HG02852 (cell line): ENCODE measurements around the gene MCRS1.

Experiments
- ATAC-seq: cut with Tn5 transposase; IDR thresholded peaks from one replicate; pipeline ENCODE4 v1.9.1; 2021; ENCODE audit warnings: mild to moderate bottlenecking, moderate library complexity; ENCODE audit not compliant: unreplicated experiment

MCRS1 gene

GRCh38 chr12:49557187-49557916 lies 10.6 kb downstream of the MCRS1 start:
- ATAC-seq = no peak

GRCh38 chr12:49556391-49557186 lies 11.4 kb downstream of the MCRS1 start:
- no peak for ATAC-seq

GRCh38 chr12:49555631-49556390 lies 12.1 kb downstream of the MCRS1 start:
- ATAC-seq = no peak

GRCh38 chr12:49554266-49554665 lies 13.7 kb downstream of the MCRS1 start:
- ATAC-seq = no peak

GRCh38 chr12:49553512-49554088 lies 14.3 kb downstream of the MCRS1 start:
- no peak for ATAC-seq

GRCh38 chr12:49552899-49553298 lies 15.0 kb downstream of the MCRS1 start:
- no peak for ATAC-seq

- no peak for ATAC-seq
These were observed 15.5 kb downstream of the MCRS1 start for GRCh38 chr12:49552425-49552824.

- ATAC-seq = no peak
These were observed 15.9 kb downstream of the MCRS1 start for GRCh38 chr12:49552014-49552413.

- no peak for ATAC-seq
These were observed 17.2 kb downstream of the MCRS1 start for GRCh38 chr12:49550693-49551252.

- no peak for ATAC-seq
These were observed 17.9 kb downstream of the MCRS1 start for GRCh38 chr12:49549735-49550692.

GRCh38 chr12:49548822-49549648 lies 18.9 kb downstream of the MCRS1 start:
- no peak for ATAC-seq

GRCh38 chr12:49548481-49548821 lies 19.5 kb downstream of the MCRS1 start:
- ATAC-seq = no peak

- no peak for ATAC-seq
These were observed 20.8 kb downstream of the MCRS1 start for GRCh38 chr12:49547090-49547690.

GRCh38 chr12:49546481-49546880 lies 21.5 kb downstream of the MCRS1 start:
- no peak for ATAC-seq

- no peak for ATAC-seq
These were observed 22.1 kb downstream of the MCRS1 start for GRCh38 chr12:49545815-49546214.

- ATAC-seq = no peak
These were observed 23.8 kb downstream of the MCRS1 start for GRCh38 chr12:49543914-49544815.

GRCh38 chr12:49543221-49543913 lies 24.6 kb downstream of the MCRS1 start:
- no peak for ATAC-seq
